Cardiac fibroblast (primary cell): ENCODE measurements around the gene KCNA5.

ENCODE experiments used
- DNase-seq, 2 donors: peaks; one replicate each; pipeline versions ENCODE4 v3.0.0 to v3.0.0-alpha.2; 2010; ENCODE audit warnings: low read depth in 2 of 2
- H3K4me3 ChIP-seq, 2 donors: replicated peaks in 1 of 2; 1 replicate in 1 of 2; 2 replicates in 1 of 2; pipeline ENCODE4 v1.5.1; 2011; ENCODE audit warnings: low read depth in 2 of 2, low read length in 2 of 2, mild to moderate bottlenecking in 2 of 2, moderate library complexity in 1 of 2
- TF ChIP-seq, protein P1 (sequence below): IDR thresholded peaks from one replicate; pipeline ENCODE4 v1.5.1; 2011; ENCODE audit warnings: low read depth, mild to moderate bottlenecking, low read length, inconsistent platforms

The KCNA5 gene

DNA sequence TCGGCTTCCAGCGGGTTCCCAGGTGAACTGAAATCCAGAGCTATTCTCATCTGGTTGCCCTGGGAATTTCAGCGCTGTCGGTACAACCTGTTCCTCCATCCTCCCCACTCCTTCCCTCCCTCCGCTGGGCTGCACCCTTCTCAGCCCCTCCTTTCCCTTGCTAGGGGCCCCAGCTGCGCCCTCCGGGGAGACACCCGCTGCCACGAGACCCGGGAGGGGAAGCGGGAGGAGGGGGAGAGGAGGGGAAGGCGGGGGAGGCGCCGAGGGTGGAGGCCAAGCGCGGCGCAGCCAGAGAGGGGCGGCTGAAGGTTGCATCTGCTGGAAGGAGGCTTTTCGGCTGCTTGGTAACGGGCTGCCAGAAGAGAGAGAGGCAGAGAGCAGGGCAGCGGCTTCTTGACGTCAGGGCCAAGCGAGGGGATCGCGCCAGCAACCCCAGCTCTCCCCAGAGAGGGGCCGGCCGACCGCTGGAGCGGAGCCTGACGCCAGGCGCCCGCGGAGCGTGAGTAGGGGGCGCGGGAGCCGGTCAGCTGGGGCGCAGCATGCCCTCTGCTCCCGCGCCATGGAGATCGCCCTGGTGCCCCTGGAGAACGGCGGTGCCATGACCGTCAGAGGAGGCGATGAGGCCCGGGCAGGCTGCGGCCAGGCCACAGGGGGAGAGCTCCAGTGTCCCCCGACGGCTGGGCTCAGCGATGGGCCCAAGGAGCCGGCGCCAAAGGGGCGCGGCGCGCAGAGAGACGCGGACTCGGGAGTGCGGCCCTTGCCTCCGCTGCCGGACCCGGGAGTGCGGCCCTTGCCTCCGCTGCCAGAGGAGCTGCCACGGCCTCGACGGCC, at the start of gene KCNA5:
KCNA5 (plus strand) TSS at position 291 of the 831 bp plus-strand sequence; CDS start at position 560, 269 bp downstream.
- H3K4me3 ChIP-seq: no peak within 1 kb of the TSS
- TF ChIP-seq, protein P1, sequence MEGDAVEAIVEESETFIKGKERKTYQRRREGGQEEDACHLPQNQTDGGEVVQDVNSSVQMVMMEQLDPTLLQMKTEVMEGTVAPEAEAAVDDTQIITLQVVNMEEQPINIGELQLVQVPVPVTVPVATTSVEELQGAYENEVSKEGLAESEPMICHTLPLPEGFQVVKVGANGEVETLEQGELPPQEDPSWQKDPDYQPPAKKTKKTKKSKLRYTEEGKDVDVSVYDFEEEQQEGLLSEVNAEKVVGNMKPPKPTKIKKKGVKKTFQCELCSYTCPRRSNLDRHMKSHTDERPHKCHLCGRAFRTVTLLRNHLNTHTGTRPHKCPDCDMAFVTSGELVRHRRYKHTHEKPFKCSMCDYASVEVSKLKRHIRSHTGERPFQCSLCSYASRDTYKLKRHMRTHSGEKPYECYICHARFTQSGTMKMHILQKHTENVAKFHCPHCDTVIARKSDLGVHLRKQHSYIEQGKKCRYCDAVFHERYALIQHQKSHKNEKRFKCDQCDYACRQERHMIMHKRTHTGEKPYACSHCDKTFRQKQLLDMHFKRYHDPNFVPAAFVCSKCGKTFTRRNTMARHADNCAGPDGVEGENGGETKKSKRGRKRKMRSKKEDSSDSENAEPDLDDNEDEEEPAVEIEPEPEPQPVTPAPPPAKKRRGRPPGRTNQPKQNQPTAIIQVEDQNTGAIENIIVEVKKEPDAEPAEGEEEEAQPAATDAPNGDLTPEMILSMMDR: no peak
- DNase-seq: no peak

DNA sequence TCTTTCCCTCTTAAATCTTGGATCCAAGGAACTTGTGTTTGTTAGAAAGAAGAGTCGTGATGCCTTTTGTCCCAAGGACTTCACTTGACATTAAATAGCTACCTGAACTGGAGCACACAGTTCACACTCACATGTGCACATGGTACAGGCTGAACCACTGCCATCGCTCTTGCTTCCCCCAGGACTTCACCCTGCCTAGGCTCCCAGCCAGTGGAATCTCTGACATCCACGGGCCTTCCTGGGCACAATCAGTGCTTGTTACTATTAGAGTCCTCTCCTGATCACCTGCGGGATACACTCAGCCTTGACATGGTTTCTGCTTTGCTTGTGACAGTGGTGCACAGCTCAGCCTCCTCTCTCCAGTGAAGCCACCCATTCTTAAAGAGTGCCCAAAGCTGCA, 49.1 kb upstream of the KCNA5 start:
- TF ChIP-seq, protein P1: no peak
- no peak overlapping the region for H3K4me3 ChIP-seq
- no peak for DNase-seq

DNA sequence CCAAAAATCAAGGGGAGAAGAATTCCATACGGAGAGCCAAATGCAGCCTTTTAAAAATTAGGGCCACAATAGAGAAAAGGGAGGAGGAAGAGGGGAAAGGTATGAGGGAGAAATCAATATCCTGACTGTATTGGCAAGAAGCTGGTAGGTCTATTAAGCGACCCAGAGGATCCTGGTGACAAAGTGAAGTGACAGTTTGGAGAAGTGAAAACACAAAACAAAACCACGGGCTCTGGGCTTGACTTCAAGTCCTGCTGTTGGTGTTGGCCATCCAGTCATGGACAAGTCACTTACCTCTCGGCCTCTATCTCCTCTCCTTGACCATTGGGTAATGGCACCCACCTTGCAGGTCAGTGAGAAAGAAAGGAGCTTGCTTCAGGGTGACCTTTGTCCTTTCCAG, 47.0 kb upstream of the KCNA5 start:
- TF ChIP-seq, protein P1: no peak
- DNase-seq: no peak
- no peak overlapping the region for H3K4me3 ChIP-seq

DNA sequence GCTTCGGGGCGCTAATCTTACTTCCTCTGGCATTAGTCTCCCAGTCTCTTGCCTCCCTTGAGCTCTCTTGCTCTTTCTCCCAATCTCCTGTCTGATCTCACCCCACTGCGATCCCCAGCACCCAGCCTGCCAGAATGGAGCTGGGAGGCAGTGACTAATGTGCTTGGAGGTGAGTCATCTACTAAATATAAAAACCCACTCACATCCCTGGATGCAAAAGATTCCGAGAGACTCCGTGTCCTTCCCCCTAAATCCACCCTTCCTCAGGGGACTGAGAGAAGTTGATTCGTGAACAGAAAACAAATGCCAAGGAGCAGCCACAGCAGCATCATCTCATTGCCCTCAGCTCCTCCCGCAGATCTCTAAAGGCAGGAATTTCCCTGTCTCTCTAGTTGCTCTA, 45.7 kb upstream of the KCNA5 start:
- no peak overlapping the region for H3K4me3 ChIP-seq
- peak; percentile 58 to 82 for DNase-seq
- TF ChIP-seq, protein P1: no peak

DNA sequence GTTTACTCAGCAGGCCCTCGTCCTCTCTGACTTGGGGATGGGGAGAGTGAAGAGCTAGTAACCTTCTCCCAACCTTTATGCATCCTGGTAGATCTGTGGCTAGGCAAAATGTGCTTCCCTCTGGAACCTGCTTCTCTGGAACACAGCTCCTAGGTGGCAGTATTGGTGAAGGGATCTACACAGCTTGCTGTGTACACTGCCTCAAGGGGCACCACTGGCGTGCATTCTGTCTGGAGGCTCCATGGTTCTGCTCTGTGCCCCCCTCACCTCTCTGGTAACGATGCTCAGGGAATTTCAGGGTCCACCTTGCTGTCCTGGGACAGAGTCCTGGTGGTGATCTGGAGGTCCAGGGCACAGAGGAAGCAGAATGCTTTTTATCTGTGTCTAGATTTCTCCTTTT, 43.5 kb upstream of the KCNA5 start:
- H3K4me3 ChIP-seq: no peak overlapping the region
- TF ChIP-seq, protein P1: no peak
- no peak for DNase-seq

DNA sequence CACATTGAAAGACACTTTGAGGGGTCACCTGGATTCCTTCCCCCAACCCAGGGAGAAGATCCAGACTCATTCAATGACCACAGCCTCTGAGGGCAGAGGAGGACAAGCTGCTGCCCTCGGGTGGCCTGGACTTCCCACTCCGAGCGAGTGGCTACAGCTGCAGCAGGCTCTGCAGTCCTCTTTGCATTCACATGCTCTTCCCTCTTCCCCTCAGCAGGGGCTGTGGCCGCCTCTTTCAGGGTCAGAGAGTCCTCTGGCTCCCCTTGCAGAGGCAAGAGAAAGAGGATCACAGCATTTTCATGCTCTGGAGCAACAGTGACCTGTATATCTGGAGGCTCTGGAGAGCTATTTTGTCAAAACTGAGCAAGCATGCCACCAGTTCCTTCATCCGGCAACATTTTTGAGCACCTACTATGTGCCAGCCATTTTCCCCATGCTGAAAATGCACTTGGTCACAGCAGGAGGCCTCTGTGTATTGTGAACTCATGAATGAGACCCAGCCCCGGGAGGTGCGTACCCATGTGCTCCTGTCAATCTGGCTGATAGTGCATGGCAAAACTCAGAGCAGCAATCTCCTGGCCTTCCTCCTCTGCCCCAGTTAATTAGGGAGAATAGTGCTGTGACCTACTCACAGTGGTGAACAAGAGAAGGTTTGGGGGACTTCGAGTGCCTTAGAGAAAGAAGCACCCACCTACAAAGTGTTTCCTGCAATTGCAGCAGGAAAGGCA, 42.9 kb upstream of the KCNA5 start:
- TF ChIP-seq, protein P1: no peak
- H3K4me3 ChIP-seq: no peak overlapping the region
- DNase-seq: no peak
